Loucy (cell line): ENCODE measurements around the gene APBA1.

Source experiments
- H2AFZ ChIP-seq: fragments of 200-600 bp; sonication (generic); 2 replicates; pipeline ENCODE4 v1.6.0; 2016; ENCODE audit warnings: antibody characterized with exemption, mild to moderate bottlenecking, low read length, moderate library complexity
- H3F3A ChIP-seq: fragments of 200-600 bp; 2 replicates; pipeline ENCODE4 v1.6.0; 2016; ENCODE audit warnings: antibody characterized with exemption, low read depth, mild to moderate bottlenecking
- H3K27me3 ChIP-seq: fragments of 200-600 bp; sonication (generic); 2 replicates; pipeline ENCODE4 v1.6.1; 2014; ENCODE audit warnings: low read length, mild to moderate bottlenecking; ENCODE audit not compliant: insufficient read depth, poor library complexity, severe bottlenecking
- H3K36me3 ChIP-seq: fragments of 200-600 bp; sonication (generic); 2 replicates; pipeline ENCODE4 v1.6.1; 2016; ENCODE audit warnings: low read length; ENCODE audit not compliant: insufficient read depth
- H3K4me1 ChIP-seq: fragments of 200-600 bp; sonication (generic); 2 replicates; pipeline ENCODE4 v1.5.1; 2014; ENCODE audit warnings: low read length, mild to moderate bottlenecking; ENCODE audit not compliant: insufficient read depth, poor library complexity, severe bottlenecking
- H3K4me2 ChIP-seq: fragments of 200-600 bp; sonication (generic); 2 replicates; pipeline ENCODE4 v1.6.0; 2014; ENCODE audit warnings: antibody characterized with exemption, low read length, low read depth, mild to moderate bottlenecking; ENCODE audit not compliant: poor library complexity, severe bottlenecking
- H3K4me3 ChIP-seq: fragments of 200-600 bp; sonication (generic); 2 replicates; pipeline ENCODE4 v1.5.1; 2014; ENCODE audit warnings: low read length, mild to moderate bottlenecking, mixed read lengths; ENCODE audit not compliant: poor library complexity, severe bottlenecking
- H3K79me2 ChIP-seq: fragments of 200-600 bp; sonication (generic); 2 replicates; pipeline ENCODE4 v1.6.1; 2014; ENCODE audit warnings: low read length; ENCODE audit not compliant: insufficient read depth
- H3K9ac ChIP-seq: fragments of 200-600 bp; sonication (generic); 2 replicates; pipeline ENCODE4 v1.6.0; 2014; ENCODE audit warnings: mild to moderate bottlenecking, low read depth, low read length, moderate library complexity; ENCODE audit not compliant: poor library complexity, severe bottlenecking
- H3K9me2 ChIP-seq: fragments of 200-600 bp; sonication (generic); replicated peaks from 2 replicates; pipeline ENCODE4 v1.6.1; 2016; ENCODE audit warnings: low read depth, low read length, mixed read lengths
- H3K9me3 ChIP-seq: fragments of 200-600 bp; sonication (generic); 2 replicates; pipeline ENCODE4 v1.6.1; 2014; ENCODE audit warnings: mild to moderate bottlenecking, antibody characterized with exemption, low read length, low read depth; ENCODE audit not compliant: insufficient read depth
- H4K20me1 ChIP-seq: fragments of 200-600 bp; sonication (generic); 2 replicates; pipeline ENCODE4 v1.6.0; 2014; ENCODE audit warnings: antibody characterized with exemption, low read length, mild to moderate bottlenecking; ENCODE audit not compliant: insufficient read depth, poor library complexity, severe bottlenecking
- CTCF ChIP-seq: fragments of 200-600 bp; sonication (generic); conservative IDR thresholded peaks from 2 replicates; pipeline ENCODE4 v1.5.1; 2014; ENCODE audit warnings: mild to moderate bottlenecking, antibody characterized with exemption, low read length
- EZH2phosphoT487 ChIP-seq: fragments of 200-600 bp; IDR thresholded peaks from 2 replicates; pipeline ENCODE4 v1.6.1; 2018; ENCODE audit warnings: antibody characterized with exemption, mild to moderate bottlenecking, moderate library complexity, borderline replicate concordance

APBA1 gene

GRCh38 chr9:69657269-69657668 lies 14.9 kb downstream of the APBA1 start:
- no peak overlapping the region for H3K9ac ChIP-seq
- no peaks in the 10 kb centered on the region for H3F3A ChIP-seq
- no peaks in the 10 kb centered on the region for H3K9me3 ChIP-seq
- no peak overlapping the region for H2AFZ ChIP-seq
- H3K79me2 ChIP-seq: no peaks in the 10 kb centered on the region
- TF ChIP-seq EZH2phosphoT487 (no peak), CTCF (no peak)
- no peaks in the 10 kb centered on the region for H3K27me3 ChIP-seq
- H4K20me1 ChIP-seq: no peaks in the 10 kb centered on the region
- H3K9me2 ChIP-seq: no peaks in the 10 kb centered on the region
- no peaks in the 10 kb centered on the region for H3K36me3 ChIP-seq
- H3K4me1 ChIP-seq: peaks cover 18% of the 10 kb centered on the region
- no peak overlapping the region for H3K4me3 ChIP-seq
- H3K4me2 ChIP-seq: no peak overlapping the region

- no peaks in the 10 kb centered on the region for H3K27me3 ChIP-seq
- H2AFZ ChIP-seq: no peak overlapping the region
- peaks cover 26% of the 10 kb centered on the region for H3K4me1 ChIP-seq
- no peaks in the 10 kb centered on the region for H3K36me3 ChIP-seq
- H4K20me1 ChIP-seq: no peaks in the 10 kb centered on the region
- H3K9me2 ChIP-seq: no peaks in the 10 kb centered on the region
- no peaks in the 10 kb centered on the region for H3K79me2 ChIP-seq
- no peaks in the 10 kb centered on the region for H3F3A ChIP-seq
- TF ChIP-seq CTCF: peak; percentile 41; the same call in 1 of the 2 replicates
- no peak for TF ChIP-seq EZH2phosphoT487
- no peak overlapping the region for H3K4me2 ChIP-seq
- no peak overlapping the region for H3K9ac ChIP-seq
- H3K4me3 ChIP-seq: no peak overlapping the region
- H3K9me3 ChIP-seq: no peaks in the 10 kb centered on the region
Observed at GRCh38 chr9:69655065-69655464, 17.1 kb downstream of the APBA1 start.

- H2AFZ ChIP-seq: no peak overlapping the region
- H3K4me1 ChIP-seq: peaks cover 44% of the 10 kb centered on the region
- no peaks in the 10 kb centered on the region for H4K20me1 ChIP-seq
- H3K27me3 ChIP-seq: no peaks in the 10 kb centered on the region
- no peak for TF ChIP-seq CTCF
- no peaks in the 10 kb centered on the region for H3K9me3 ChIP-seq
- H3K9ac ChIP-seq: no peak overlapping the region
- H3F3A ChIP-seq: no peaks in the 10 kb centered on the region
- H3K9me2 ChIP-seq: no peaks in the 10 kb centered on the region
- H3K79me2 ChIP-seq: no peaks in the 10 kb centered on the region
- H3K4me2 ChIP-seq: no peak overlapping the region
- H3K4me3 ChIP-seq: no peak overlapping the region
- H3K36me3 ChIP-seq: no peaks in the 10 kb centered on the region
Observed at GRCh38 chr9:69653261-69653660, 18.9 kb downstream of the APBA1 start.
